DMS153 treated with DMSO at 0.1 percent for 48 hours (cell line): ENCODE data around the gene CCDC187.
A peak's percentile ranks its signal among the peaks of the same experiment; 100 is the strongest.
"Not testable (repeated sequence)": the region's sequence is repeated elsewhere in the genome, so short reads cannot be mapped to it uniquely, and the experiment has no call there.

Experiments used
- DNase-seq: peaks from one replicate; lab custom pipeline; 2025; ENCODE audit not compliant: unreplicated experiment; lab: John Stamatoyannopoulos, UW

CCDC187 gene

GRCh38 chr9:136273244-136273865 lies 30.5 kb downstream of the CCDC187 start:
- DNase-seq = no peak

DNA sequence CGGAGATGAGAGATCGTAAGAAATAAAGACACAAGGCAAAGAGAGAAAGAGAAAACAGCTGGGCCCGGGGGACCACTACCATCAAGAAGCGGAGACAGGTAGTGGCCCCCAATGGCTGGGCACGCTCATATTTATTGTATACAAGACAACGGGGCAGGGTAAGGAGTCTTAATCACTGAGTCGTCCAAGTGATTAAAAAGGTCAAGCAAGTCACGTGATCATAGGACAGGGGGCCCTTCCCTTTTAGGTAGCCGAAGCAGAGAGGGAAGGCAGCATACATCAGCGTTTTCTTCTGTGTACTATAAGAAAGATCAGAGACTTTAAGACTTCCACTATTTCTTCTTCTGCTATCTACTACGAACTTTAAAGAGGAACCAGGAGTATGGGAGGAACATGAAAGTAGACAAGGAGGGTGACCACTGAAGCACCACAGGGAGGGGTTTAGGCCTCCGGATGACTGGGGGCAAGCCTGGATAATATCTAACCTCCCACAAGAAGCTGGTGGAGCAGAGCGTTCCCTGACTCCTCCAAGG lies 33.7 kb downstream of the CCDC187 start:
- no peak for DNase-seq

GRCh38 chr9:136268735-136269134 lies 35.2 kb downstream of the CCDC187 start:
- DNase-seq = no peak

- no peak for DNase-seq
Measured at GRCh38 chr9:136268318-136268717, 35.6 kb downstream of the CCDC187 start.

GRCh38 chr9:136267261-136268111 lies 36.4 kb downstream of the CCDC187 start:
- DNase-seq = peak; percentile 30

DNA sequence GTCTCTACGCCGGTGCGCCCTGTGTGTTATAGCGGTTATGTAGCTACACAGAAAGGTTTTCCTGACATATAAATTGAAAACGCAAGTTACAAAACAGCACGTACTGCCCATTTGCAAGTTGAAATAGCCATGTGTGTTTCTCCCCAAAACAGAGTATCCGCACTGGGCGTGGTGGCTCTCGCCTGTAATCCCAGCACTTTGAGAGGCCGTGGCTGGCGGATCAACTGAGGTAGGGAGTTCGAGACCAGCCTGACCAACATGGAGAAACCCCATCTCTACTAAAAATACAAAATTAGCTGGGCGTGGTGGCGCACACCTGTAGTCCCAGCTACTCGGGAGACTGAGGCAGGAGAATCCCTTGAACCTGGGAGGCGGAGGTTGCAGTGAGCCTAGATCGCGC lies 37.3 kb downstream of the CCDC187 start:
- not testable (repeated sequence) for DNase-seq

GRCh38 chr9:136265561-136266355 lies 38.1 kb downstream of the CCDC187 start:
- no peak for DNase-seq

- DNase-seq = no peak
Measured at GRCh38 chr9:136264441-136265405, 39.2 kb downstream of the CCDC187 start.

DNA sequence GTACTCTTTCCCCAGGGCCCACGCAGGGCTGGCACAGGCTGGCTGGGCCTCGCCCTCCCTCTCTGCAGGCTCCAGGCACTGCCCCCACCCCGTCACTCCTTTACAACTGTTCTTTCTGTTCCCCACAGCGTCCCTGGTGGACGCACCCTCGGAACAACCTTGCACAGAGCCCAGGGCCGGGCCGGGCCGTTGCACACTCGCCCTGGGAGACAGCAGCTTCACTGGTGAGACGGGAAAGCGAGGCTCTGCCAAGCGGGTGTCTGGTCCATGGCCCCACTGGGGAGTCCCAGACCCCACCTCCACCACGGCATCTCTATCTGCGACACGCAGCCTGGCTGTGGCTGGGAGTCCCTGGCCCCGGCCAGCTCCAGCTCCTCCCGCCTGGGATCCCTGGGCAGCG lies 39.9 kb downstream of the CCDC187 start:
- no peak for DNase-seq

DNA sequence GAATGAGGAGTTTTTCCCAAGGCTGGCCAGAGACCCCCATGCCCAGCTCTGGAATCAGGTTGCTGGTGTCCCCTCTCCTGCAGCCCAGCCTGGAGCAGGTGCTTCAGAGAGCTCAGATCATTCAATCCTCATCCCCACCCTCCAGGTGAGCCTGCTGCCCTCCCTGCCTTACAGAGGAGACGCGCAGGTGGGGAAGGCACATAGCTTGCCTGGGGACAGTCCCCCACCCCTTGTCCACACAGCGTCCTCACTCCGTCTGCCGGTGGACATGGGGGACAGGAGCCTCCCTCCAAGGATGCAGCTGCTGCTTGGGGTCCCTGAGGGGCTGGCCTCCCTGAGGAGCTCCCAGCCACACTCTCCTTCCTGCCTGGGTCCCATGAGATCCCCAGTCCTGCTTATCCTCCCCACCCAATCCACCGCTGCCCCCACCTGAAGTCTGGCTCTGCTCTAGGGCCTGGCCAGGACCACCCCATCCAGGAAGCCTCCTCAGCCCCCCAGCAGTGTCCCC lies 41.2 kb downstream of the CCDC187 start:
- DNase-seq = no peak

DNA sequence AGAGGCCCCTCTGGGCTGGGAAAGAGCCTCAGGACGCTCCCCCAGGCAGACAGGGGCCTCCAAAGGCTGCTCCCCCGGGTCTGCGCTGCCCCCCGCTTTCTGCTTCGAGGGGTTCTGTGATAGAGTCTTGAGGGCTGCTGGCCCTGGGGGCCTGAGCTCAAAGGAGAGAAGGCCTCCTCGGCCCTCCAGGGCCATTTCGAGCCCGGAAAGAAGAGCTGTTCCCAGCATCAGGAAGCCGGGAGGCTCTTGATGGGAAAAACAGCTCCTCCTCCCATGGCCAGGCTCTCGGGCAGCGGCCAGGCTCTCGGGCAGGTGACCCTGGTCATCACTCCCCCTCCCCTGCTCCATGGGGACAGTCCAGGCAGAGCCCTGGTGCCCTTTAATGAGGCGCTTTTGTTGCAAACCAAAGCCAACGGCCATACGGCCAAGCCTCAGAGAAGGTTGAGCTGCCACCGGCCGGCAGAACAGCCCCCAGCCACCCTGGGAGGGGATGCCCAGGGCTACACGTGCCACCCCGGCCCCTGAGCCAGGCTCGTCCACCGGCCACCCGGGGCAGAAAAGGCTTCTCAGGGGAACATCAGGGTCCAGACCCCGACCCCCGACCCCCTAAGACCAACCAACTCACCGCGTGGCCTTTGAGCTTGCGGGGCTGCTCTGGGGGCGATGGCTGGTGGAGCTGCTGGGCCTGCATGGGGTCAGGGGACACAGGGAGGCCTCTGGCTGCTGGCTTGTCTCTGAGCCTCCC lies 42.0 kb downstream of the CCDC187 start:
- no peak for DNase-seq

- DNase-seq = no peak
Measured at GRCh38 chr9:136260936-136261472, 42.9 kb downstream of the CCDC187 start.

- no peak for DNase-seq
Measured at GRCh38 chr9:136260521-136260920, 43.4 kb downstream of the CCDC187 start.

DNA sequence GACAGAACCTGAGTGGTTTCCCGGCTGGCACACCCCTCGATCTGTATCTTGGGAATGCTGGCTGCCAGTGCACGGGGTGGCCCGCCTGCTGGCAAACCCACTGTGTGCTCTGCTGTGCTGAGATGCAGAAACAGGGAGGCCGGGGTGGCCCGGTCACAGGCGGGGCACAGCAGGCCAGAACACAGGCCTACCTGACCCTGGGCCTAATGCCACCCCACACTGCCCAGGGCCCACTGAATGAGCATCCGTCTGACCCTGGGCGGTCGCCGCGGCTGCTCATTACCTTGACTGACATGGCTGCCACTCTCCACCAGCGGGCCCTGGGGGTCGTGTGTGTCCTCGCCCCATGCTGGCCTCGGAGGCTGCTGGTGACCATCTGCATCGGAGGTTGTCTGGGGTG lies 44.1 kb downstream of the CCDC187 start:
- no peak for DNase-seq

DNA sequence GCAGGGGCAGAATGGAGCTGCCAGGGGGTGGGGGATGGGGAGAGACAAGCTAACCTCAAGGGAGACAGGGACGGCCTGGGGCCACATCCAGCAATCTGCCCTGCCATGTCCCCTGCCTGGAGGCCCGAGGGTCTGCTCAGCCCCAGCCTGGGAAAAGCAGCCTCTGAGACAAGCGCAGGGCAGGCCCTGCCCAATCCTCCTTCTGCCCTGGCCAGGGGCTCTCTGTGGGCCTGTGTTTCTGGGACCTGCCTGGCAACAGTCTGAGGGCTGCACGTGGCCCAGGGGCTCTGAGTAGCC lies 44.4 kb downstream of the CCDC187 start:
- DNase-seq = no peak

GRCh38 chr9:136258786-136259516 lies 44.9 kb downstream of the CCDC187 start:
- no peak for DNase-seq

DNA sequence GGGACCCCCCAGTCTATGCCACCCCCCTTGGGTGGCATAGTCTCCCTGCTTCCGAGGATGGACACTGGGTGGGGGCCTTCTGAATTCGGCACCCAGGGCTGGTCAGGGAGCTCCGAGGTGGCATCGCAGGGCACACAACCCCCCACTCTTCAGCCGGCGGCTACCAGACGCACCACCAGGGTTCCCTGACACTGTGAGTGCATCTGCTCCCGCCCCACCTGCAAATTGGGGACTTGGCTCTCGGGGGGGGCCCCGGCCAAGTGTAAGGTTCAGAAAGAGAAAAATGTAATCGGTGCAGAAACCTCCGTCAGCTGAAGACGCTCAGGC lies 45.6 kb downstream of the CCDC187 start:
- no peak for DNase-seq

GRCh38 chr9:136257381-136258298 lies 46.3 kb downstream of the CCDC187 start:
- DNase-seq = no peak
